Keratinocyte (primary cell): ENCODE results near the gene RAD54L2. TPM values are rescaled to one million over a fixed set of nuclear protein-coding genes. Genes with fewer than 3 reads are reported as not detected.
A peak's percentile ranks its signal among the peaks of the same experiment; 100 is the strongest.

Experiments
- DNase-seq: peaks from one replicate; pipeline ENCODE4 v3.0.0-alpha.2; 2011; ENCODE audit warnings: low read depth, missing footprints, low spot score
- FAIRE-seq: peaks from 2 replicates; lab custom pipeline; 2011; peaks lifted over from hg19 to GRCh38; lab: Jason Lieb, UNC
- H2AFZ ChIP-seq: 2 replicates; pipeline ENCODE4 v1.6.0; 2012; ENCODE audit warnings: low read length, control low read depth, inconsistent platforms; ENCODE audit not compliant: control insufficient read depth
- H3K27ac ChIP-seq: 2 replicates; pipeline ENCODE4 v1.5.1; 2011; ENCODE audit warnings: low read length; ENCODE audit not compliant: control insufficient read depth, insufficient read depth
- H3K27me3 ChIP-seq: 3 replicates; pipeline ENCODE4 v1.6.0; 2011; ENCODE audit warnings: low read length; ENCODE audit not compliant: control insufficient read depth, insufficient read depth; ENCODE audit errors: extremely low read depth
- H3K36me3 ChIP-seq, 2 experiments: 2 replicates in 1 of 2; 3 replicates in 1 of 2; pipeline ENCODE4 v1.5.1; 2011; ENCODE audit warnings: low read length in 2 of 2, mild to moderate bottlenecking in 1 of 2; ENCODE audit not compliant: control insufficient read depth in 2 of 2, insufficient read depth in 2 of 2; ENCODE audit errors: extremely low read depth in 1 of 2
- H3K4me1 ChIP-seq: 3 replicates; pipeline ENCODE4 v1.5.1; 2011; ENCODE audit warnings: low read length; ENCODE audit not compliant: control insufficient read depth, insufficient read depth; ENCODE audit errors: extremely low read depth
- H3K4me2 ChIP-seq: 3 replicates; pipeline ENCODE4 v1.6.0; 2011; ENCODE audit warnings: low read depth, low read length; ENCODE audit not compliant: control insufficient read depth, insufficient read depth; ENCODE audit errors: extremely low read depth
- H3K4me3 ChIP-seq, 3 experiments: fragments of 200-600 bp in 1 of 3; sonication (generic) in 1 of 3; 2 replicates in 2 of 3; 3 replicates in 1 of 3; pipeline ENCODE4 v1.5.1; 2011 to 2016; ENCODE audit warnings: low read length in 3 of 3, mild to moderate bottlenecking in 3 of 3, control low read depth in 2 of 3, inconsistent platforms in 1 of 3, low read depth in 1 of 3, mixed read lengths in 1 of 3, mixed run types in 1 of 3, moderate library complexity in 1 of 3; ENCODE audit not compliant: control insufficient read depth in 2 of 3, insufficient read depth in 2 of 3; ENCODE audit errors: extremely low read depth in 1 of 3
- H3K79me2 ChIP-seq: 2 replicates; pipeline ENCODE4 v1.6.0; 2012; ENCODE audit warnings: low read length; ENCODE audit not compliant: control insufficient read depth, insufficient read depth
- H3K9ac ChIP-seq: 3 replicates; pipeline ENCODE4 v1.6.0; 2011; ENCODE audit warnings: low read length; ENCODE audit not compliant: control insufficient read depth, insufficient read depth; ENCODE audit errors: extremely low read depth
- H3K9me1 ChIP-seq: 3 replicates; pipeline ENCODE4 v1.6.0; 2011; ENCODE audit warnings: low read length; ENCODE audit not compliant: control insufficient read depth, insufficient read depth; ENCODE audit errors: extremely low read depth
- H3K9me3 ChIP-seq: 2 replicates; pipeline ENCODE4 v1.5.1; 2012; ENCODE audit warnings: low read depth, low read length; ENCODE audit not compliant: control insufficient read depth
- H4K20me1 ChIP-seq: 3 replicates; pipeline ENCODE4 v1.6.0; 2011; ENCODE audit warnings: low read length; ENCODE audit not compliant: control insufficient read depth, insufficient read depth; ENCODE audit errors: extremely low read depth
- EZH2 ChIP-seq: IDR thresholded peaks from one replicate; pipeline ENCODE4 v1.6.1; 2012; ENCODE audit warnings: inconsistent platforms, mild to moderate bottlenecking, low read length, moderate library complexity
- dilution Hi-C: fragments of 300-500 bp; cut with MboI; formaldehyde crosslinking; loops from one replicate; pipeline ENCODE4 v1.7.0; 2020; ENCODE audit warnings: low sequenced_read_pairs; ENCODE audit not compliant: extremely low pct_ligation_motif_present
- polyA plus RNA-seq, 5 experiments: library from polyadenylated mRNA; depleted of rRNA in 3 of 5; stranded (reverse) in 3 of 5; stranded (forward) in 1 of 5; unstranded in 1 of 5; fragments of >200 nt; gene quantifications; 1 replicate in 1 of 5; 2 replicates in 3 of 5; 3 replicates in 1 of 5; pipeline versions ENCODE4 v1.2.1 to v1.2.3, GENCODE V29; 2011 to 2012; ENCODE audit warnings: missing spikeins in 2 of 5, low read depth in 1 of 5, low replicate concordance in 1 of 5
- TF ChIP-seq, protein P1 (sequence below), 3 experiments: IDR thresholded peaks in 1 of 3; conservative IDR thresholded peaks in 1 of 3; optimal IDR thresholded peaks in 1 of 3; 2 replicates in 2 of 3; 3 replicates in 1 of 3; pipeline versions ENCODE3 to v1.5.1; 2011; ENCODE audit warnings: low read length in 3 of 3, mild to moderate bottlenecking in 3 of 3, moderate library complexity in 2 of 3, control low read depth in 1 of 3, inconsistent platforms in 1 of 3; ENCODE audit not compliant: insufficient read depth in 2 of 3; ENCODE audit errors: extremely low read depth in 1 of 3

RAD54L2 gene
- polyA plus RNA-seq, 1 donor (not counting 4 experiments of a cell fraction or from before 2014, with no cell fraction given) = 4.2 TPM

- Histone ChIP-seq H3K79me2 (peaks cover 34% of the 10 kb centered on the region), H3K9me1 (no peaks in the 10 kb centered on the region), H3K4me3 (peak overlapping the region; percentile 77 to 97 (median 86)), H3K4me2 (peak overlapping the region; percentile 95), H3K27ac (peak overlapping the region; percentile 87), H3K9me3 (no peaks in the 10 kb centered on the region), H2AFZ (peak overlapping the region; percentile 72), H4K20me1 (no peaks in the 10 kb centered on the region), H3K4me1 (peaks cover 4% of the 10 kb centered on the region), H3K36me3 (peaks cover 3 to 7% of the 10 kb centered on the region in 2 experiments), H3K27me3 (no peaks in the 10 kb centered on the region), H3K9ac (peak overlapping the region; percentile 91)
- peak; percentile 52 for FAIRE-seq
- peak; percentile 63 for DNase-seq
- dilution Hi-C loops = no loop called here
- TF ChIP-seq, protein P1, sequence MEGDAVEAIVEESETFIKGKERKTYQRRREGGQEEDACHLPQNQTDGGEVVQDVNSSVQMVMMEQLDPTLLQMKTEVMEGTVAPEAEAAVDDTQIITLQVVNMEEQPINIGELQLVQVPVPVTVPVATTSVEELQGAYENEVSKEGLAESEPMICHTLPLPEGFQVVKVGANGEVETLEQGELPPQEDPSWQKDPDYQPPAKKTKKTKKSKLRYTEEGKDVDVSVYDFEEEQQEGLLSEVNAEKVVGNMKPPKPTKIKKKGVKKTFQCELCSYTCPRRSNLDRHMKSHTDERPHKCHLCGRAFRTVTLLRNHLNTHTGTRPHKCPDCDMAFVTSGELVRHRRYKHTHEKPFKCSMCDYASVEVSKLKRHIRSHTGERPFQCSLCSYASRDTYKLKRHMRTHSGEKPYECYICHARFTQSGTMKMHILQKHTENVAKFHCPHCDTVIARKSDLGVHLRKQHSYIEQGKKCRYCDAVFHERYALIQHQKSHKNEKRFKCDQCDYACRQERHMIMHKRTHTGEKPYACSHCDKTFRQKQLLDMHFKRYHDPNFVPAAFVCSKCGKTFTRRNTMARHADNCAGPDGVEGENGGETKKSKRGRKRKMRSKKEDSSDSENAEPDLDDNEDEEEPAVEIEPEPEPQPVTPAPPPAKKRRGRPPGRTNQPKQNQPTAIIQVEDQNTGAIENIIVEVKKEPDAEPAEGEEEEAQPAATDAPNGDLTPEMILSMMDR (optimal IDR thresholded peaks at IDR 0.05 in 1 of 3, IDR thresholded peaks at IDR 0.05 in 1 of 3, conservative IDR thresholded peaks at IDR 0.05 in 1 of 3; ENCODE audit: extremely low read depth in 1 of 3, insufficient read depth in 2 of 3, low read length in 3 of 3) = no peak
- no peak for TF ChIP-seq EZH2
Observed at GRCh38 chr3:51498876-51499738, 39.4 kb upstream of the RAD54L2 start.

- peaks cover under 1 to 4% of the 10 kb centered on the region in 2 experiments for H3K36me3 ChIP-seq
- no peaks in the 10 kb centered on the region for H3K27me3 ChIP-seq
- dilution Hi-C loops = no loop called here
- peak overlapping the region; percentile 66 for H3K9ac ChIP-seq
- peaks cover 4% of the 10 kb centered on the region for H3K4me1 ChIP-seq
- no peaks in the 10 kb centered on the region for H3K9me3 ChIP-seq
- H3K4me2 ChIP-seq = peak overlapping the region; percentile 83
- DNase-seq (no peak), FAIRE-seq (no peak)
- peak overlapping the region; percentile 83 for H2AFZ ChIP-seq
- no peak for TF ChIP-seq EZH2
- TF ChIP-seq, protein P1 (optimal IDR thresholded peaks at IDR 0.05 in 1 of 3, IDR thresholded peaks at IDR 0.05 in 1 of 3, conservative IDR thresholded peaks at IDR 0.05 in 1 of 3; ENCODE audit: extremely low read depth in 1 of 3, insufficient read depth in 2 of 3, low read length in 3 of 3) = no peak
- no peaks in the 10 kb centered on the region for H4K20me1 ChIP-seq
- H3K9me1 ChIP-seq = no peaks in the 10 kb centered on the region
- peaks cover 30% of the 10 kb centered on the region for H3K79me2 ChIP-seq
- peak overlapping the region; percentile 39 to 77 (median 56) for H3K4me3 ChIP-seq
- peak overlapping the region; percentile 80 for H3K27ac ChIP-seq
Observed at GRCh38 chr3:51500632-51501131, 37.8 kb upstream of the RAD54L2 start.
